Natural killer cell treated with Interleukin-12 subunit alpha and Interleukin-12 subunit beta and Interleukin-15 and Interleukin-18, amount 100 ng/mL, for 72 hours (primary cell): Measurements from ENCODE around the gene PCDHAC2. TPM values are rescaled to one million over a fixed set of nuclear protein-coding genes. Genes with fewer than 3 reads are reported as not detected.

ENCODE experiments used
- ATAC-seq, 2 donors: fragments of 150-1000 bp; cut with Tn5 transposase in 1 of 2; sonication (Bioruptor Pico), chemical (Tn5 transposase) in 1 of 2; 2 replicates each; pipeline ENCODE4 v1.10.0; 2021
- DNase-seq: peaks from one replicate; pipeline ENCODE4 v3.0.0; 2022; ENCODE audit warnings: low spot score
- H3K27ac Mint-ChIP-seq, 2 donors: 1 replicate in 1 of 2; 2 replicates in 1 of 2; pipeline ENCODE4 v1.8.0; 2022; ENCODE audit warnings: mixed read lengths in 2 of 2, mild to moderate bottlenecking in 1 of 2, moderate library complexity in 1 of 2
- H3K27me3 Mint-ChIP-seq, 2 donors: 1 replicate in 1 of 2; 2 replicates in 1 of 2; pipeline ENCODE4 v1.8.0; 2022; ENCODE audit warnings: mixed read lengths in 2 of 2
- H3K36me3 Mint-ChIP-seq: one replicate; pipeline ENCODE4 v1.8.0; 2022; ENCODE audit warnings: mixed read lengths
- H3K4me1 Mint-ChIP-seq, 2 donors: 1 replicate in 1 of 2; 2 replicates in 1 of 2; pipeline ENCODE4 v1.8.0; 2022; ENCODE audit warnings: low read depth in 2 of 2, mixed read lengths in 2 of 2, mild to moderate bottlenecking in 1 of 2
- H3K4me3 Mint-ChIP-seq: one replicate; pipeline ENCODE4 v1.8.0; 2022; ENCODE audit warnings: mixed read lengths
- H3K9me3 Mint-ChIP-seq: 2 replicates; pipeline ENCODE4 v1.8.0; 2022; ENCODE audit warnings: mixed read lengths
- total RNA-seq, 2 donors: library from RNA; stranded (reverse); gene quantifications; one replicate each; pipeline ENCODE4 v1.2.3, GENCODE V29; 2022

The PCDHAC2 gene
- total RNA-seq, 2 donors from 2014 or later, result not detected

GRCh38 chr5:141001844-141002604 is 35.7 kb downstream of the PCDHAC2 start:
- no peak for ATAC-seq
- Mint-ChIP-seq H3K4me3 (no peak overlapping the region), H3K4me1 (no peaks in the 10 kb centered on the region), H3K27me3 (peaks cover 9 to 15% of the 10 kb centered on the region in 2 donors), H3K36me3 (no peaks in the 10 kb centered on the region), H3K9me3 (peaks cover 9% of the 10 kb centered on the region), H3K27ac (no peak overlapping the region)
- no peak for DNase-seq

- Mint-ChIP-seq H3K27me3 (peaks cover 9 to 15% of the 10 kb centered on the region in 2 donors), H3K9me3 (peaks cover 6% of the 10 kb centered on the region), H3K4me1 (no peaks in the 10 kb centered on the region), H3K27ac (no peak overlapping the region), H3K36me3 (no peaks in the 10 kb centered on the region), H3K4me3 (no peak overlapping the region)
- ATAC-seq, result no peak
- no peak for DNase-seq
These were observed 36.3 kb downstream of the PCDHAC2 start for GRCh38 chr5:141002605-141002965.

- Mint-ChIP-seq H3K36me3 (no peaks in the 10 kb centered on the region), H3K4me1 (no peaks in the 10 kb centered on the region), H3K9me3 (peaks cover 6% of the 10 kb centered on the region), H3K27ac (no peak overlapping the region), H3K27me3 (peaks cover 9 to 15% of the 10 kb centered on the region in 2 donors), H3K4me3 (no peak overlapping the region)
- DNase-seq (no peak), ATAC-seq (no peak)
These were observed 36.8 kb downstream of the PCDHAC2 start for GRCh38 chr5:141003031-141003430.

GRCh38 chr5:141003791-141004611 is 37.7 kb downstream of the PCDHAC2 start:
- peaks cover 9 to 15% of the 10 kb centered on the region in 2 donors for H3K27me3 Mint-ChIP-seq
- H3K9me3 Mint-ChIP-seq, result peaks cover 6% of the 10 kb centered on the region
- no peaks in the 10 kb centered on the region for H3K4me1 Mint-ChIP-seq
- ATAC-seq (no peak), DNase-seq (no peak)
- H3K4me3 Mint-ChIP-seq, result no peak overlapping the region
- no peaks in the 10 kb centered on the region for H3K36me3 Mint-ChIP-seq
- H3K27ac Mint-ChIP-seq, result no peak overlapping the region

GRCh38 chr5:141007791-141008190 is 41.5 kb downstream of the PCDHAC2 start:
- H3K36me3 Mint-ChIP-seq, result no peaks in the 10 kb centered on the region
- H3K4me1 Mint-ChIP-seq, result no peaks in the 10 kb centered on the region
- peaks cover 11% of the 10 kb centered on the region for H3K9me3 Mint-ChIP-seq
- no peak overlapping the region for H3K4me3 Mint-ChIP-seq
- ATAC-seq, result no peak
- DNase-seq, result no peak
- H3K27ac Mint-ChIP-seq, result no peak overlapping the region
- no peaks in the 10 kb centered on the region for H3K27me3 Mint-ChIP-seq

- no peaks in the 10 kb centered on the region for H3K4me1 Mint-ChIP-seq
- no peaks in the 10 kb centered on the region for H3K36me3 Mint-ChIP-seq
- H3K27me3 Mint-ChIP-seq, result no peaks in the 10 kb centered on the region
These were observed 43.9 kb downstream of the PCDHAC2 start for GRCh38 chr5:141010047-141010793.

GRCh38 chr5:141017943-141018342 is 51.7 kb downstream of the PCDHAC2 start:
- H3K36me3 Mint-ChIP-seq, result no peaks in the 10 kb centered on the region
- no peaks in the 10 kb centered on the region for H3K27me3 Mint-ChIP-seq
- ATAC-seq (no peak), DNase-seq (no peak)
- no peaks in the 10 kb centered on the region for H3K4me1 Mint-ChIP-seq
- H3K27ac Mint-ChIP-seq, result no peak overlapping the region
- peaks cover 4% of the 10 kb centered on the region for H3K9me3 Mint-ChIP-seq
- no peak overlapping the region for H3K4me3 Mint-ChIP-seq

More at GRCh38 chr5:141010047-141010793, 43.9 kb downstream of the PCDHAC2 start:
- ATAC-seq (no peak), DNase-seq (no peak)
- H3K9me3 Mint-ChIP-seq, result peaks cover 11% of the 10 kb centered on the region
- no peak overlapping the region for H3K27ac Mint-ChIP-seq
- no peak overlapping the region for H3K4me3 Mint-ChIP-seq

Other genes with a start within 250 kb of the PCDHAC2 start
- gene PCDHA1, start 180.3 kb upstream of the PCDHAC2 start, total RNA-seq, result not detected
- gene PCDHA2, start 171.6 kb upstream of the PCDHAC2 start, total RNA-seq, result not detected
- not detected for gene PCDHA3, start 165.4 kb upstream of the PCDHAC2 start, total RNA-seq
- not detected for gene PCDHA4, start 159.4 kb upstream of the PCDHAC2 start, total RNA-seq
- not detected for gene PCDHA5, start 144.9 kb upstream of the PCDHAC2 start, total RNA-seq
- gene PCDHA6, start 138.5 kb upstream of the PCDHAC2 start, total RNA-seq, result not detected
- not detected for gene PCDHA7, start 132.2 kb upstream of the PCDHAC2 start, total RNA-seq
- gene PCDHA8, start 125.3 kb upstream of the PCDHAC2 start, total RNA-seq, result not detected
- not detected for gene PCDHA9, start 118.1 kb upstream of the PCDHAC2 start, total RNA-seq
- not detected for gene PCDHA10, start 110.6 kb upstream of the PCDHAC2 start, total RNA-seq
- not detected for gene PCDHA11, start 97.5 kb upstream of the PCDHAC2 start, total RNA-seq
- not detected for gene PCDHA12, start 91.2 kb upstream of the PCDHAC2 start, total RNA-seq
- gene PCDHA13, start 84.4 kb upstream of the PCDHAC2 start, total RNA-seq, result not detected
- not detected for gene PCDHAC1, start 40.2 kb upstream of the PCDHAC2 start, total RNA-seq
- gene PCDHB1, start 84.9 kb downstream of the PCDHAC2 start, total RNA-seq, result not detected
- gene PCDHB2, start 128.1 kb downstream of the PCDHAC2 start, total RNA-seq, result not detected
- not detected for gene PCDHB3, start 134.0 kb downstream of the PCDHAC2 start, total RNA-seq
- gene PCDHB4, start 155.3 kb downstream of the PCDHAC2 start, total RNA-seq, result not detected
- gene PCDHB5, start 168.7 kb downstream of the PCDHAC2 start, total RNA-seq, result not detected
- not detected for gene PCDHB6, start 183.6 kb downstream of the PCDHAC2 start, total RNA-seq
- gene PCDHB7, start 206.2 kb downstream of the PCDHAC2 start, total RNA-seq, result not detected
- gene PCDHB8, start 211.3 kb downstream of the PCDHAC2 start, total RNA-seq, result not detected
- gene PCDHB16, start 215.9 kb downstream of the PCDHAC2 start, total RNA-seq, result not detected
- under 1 TPM in 1 of 2 donors, not detected in 1; 0.17 TPM for gene PCDHB9, start 220.7 kb downstream of the PCDHAC2 start, total RNA-seq
- gene PCDHB10, start 225.9 kb downstream of the PCDHAC2 start, total RNA-seq, result not detected
- not detected for gene PCDHB11, start 233.2 kb downstream of the PCDHAC2 start, total RNA-seq
- not detected for gene PCDHB12, start 242.2 kb downstream of the PCDHAC2 start, total RNA-seq
- gene PCDHB13, start 247.4 kb downstream of the PCDHAC2 start, total RNA-seq, result under 1 TPM in 1 of 2 donors, not detected in 1; 0.10 TPM